Measurements from ENCODE around the gene C19orf81. TPM values are rescaled to one million over a fixed set of nuclear protein-coding genes. Genes with fewer than 3 reads are reported as not detected.
A peak's percentile ranks its signal among the peaks of the same experiment; 100 is the strongest.

C19orf81 gene
- total RNA-seq, 1 experiment from 2014 or later: 14.5 TPM

GRCh38 chr19:50668879-50669278 lies 19.6 kb downstream of the C19orf81 start:
- ChIA-PET POLR2A (no interaction called here), RAD21 (ENCODE audit: low non-redundant PET in 1 of 2, low total read pairs in 2 of 2, uncharacterized antibody in 2 of 2, unreplicated experiment in 2 of 2) (no interaction called here), CTCF (interaction anchor here (1.2 to 1.7 kb wide), 2 partner anchors 10 to 115 kb away, joined by 4 to 13 read pairs; no protein-coding TSS in a partner anchor)
- intact Hi-C loops (cut with micrococcal nuclease): no loop called here
- no peaks in the 10 kb centered on the region for H3K36me3 ChIP-seq (ENCODE audit: control insufficient read depth in 1 of 2, insufficient read depth in 2 of 2, low read length in 2 of 2)
- no peaks in the 10 kb centered on the region for H4K20me1 ChIP-seq (ENCODE audit: insufficient read depth)
- no peak for TF ChIP-seq MAX (IDR thresholded peaks at IDR 0.05)
- TF ChIP-seq ZNF274 (IDR thresholded peaks at IDR 0.05; ENCODE audit: low read depth, low read length): no peak
- no peak for TF ChIP-seq YY1 (IDR thresholded peaks at IDR 0.05; ENCODE audit: extremely low read depth, insufficient replicate concordance, low read depth, low read length)
- TF ChIP-seq ZFX (IDR thresholded peaks at IDR 0.05): no peak
- no peak for TF ChIP-seq RAD21 (IDR thresholded peaks at IDR 0.05; ENCODE audit: low read depth)
- TF ChIP-seq POLR2AphosphoS5 (IDR thresholded peaks at IDR 0.05; ENCODE audit: low read depth, low read length): no peak
- no peak for TF ChIP-seq JUND (IDR thresholded peaks at IDR 0.05)
- no peak for TF ChIP-seq SIN3A (IDR thresholded peaks at IDR 0.05; ENCODE audit: low read depth)
- no peak for TF ChIP-seq ELF1 (IDR thresholded peaks at IDR 0.05; ENCODE audit: borderline replicate concordance, low read depth)
- H3K27ac ChIP-seq (ENCODE audit: low read depth, low read length): no peak overlapping the region
- no peak overlapping the region for H2AFZ ChIP-seq (ENCODE audit: low read depth, low read length, poor library complexity, severe bottlenecking)
- no peak overlapping the region for H3K4me3 ChIP-seq (replicated peaks in 1 of 2; ENCODE audit: low read depth in 1 of 2, low read length in 2 of 2)
- H3K4me2 ChIP-seq (ENCODE audit: low read length): no peak overlapping the region
- no peaks in the 10 kb centered on the region for H3K9me3 ChIP-seq (ENCODE audit: control insufficient read depth in 1 of 2, insufficient read depth in 1 of 2, low read depth in 1 of 2, low read length in 2 of 2)
- no peaks in the 10 kb centered on the region for H3K27me3 ChIP-seq (ENCODE audit: insufficient read depth, low read length)
- DNase-seq (ENCODE audit: low read depth, low spot score) (no peak), ATAC-seq (no peak)
- H3K4me1 ChIP-seq (ENCODE audit: control insufficient read depth in 1 of 2, insufficient read depth in 2 of 2, low read length in 2 of 2): peaks cover 0 to 9% of the 10 kb centered on the region in 2 experiments; a peak in 1 of 4 replicates
- H3K9ac ChIP-seq (ENCODE audit: low read length): no peak overlapping the region
- no peaks in the 10 kb centered on the region for H3K79me2 ChIP-seq (ENCODE audit: insufficient read depth, low read length)
- no TSS peak for BruUV-seq (replicated peaks)
- H3K9me2 ChIP-seq (ENCODE audit: insufficient read depth): no peaks in the 10 kb centered on the region

- DNase-seq (ENCODE audit: low read depth, low spot score): no peak
- CTCF ChIA-PET: interaction anchor here (0.7 to 1.7 kb wide), 9 partner anchors 10 to 333 kb away, joined by 3 to 13 read pairs (median 4); no protein-coding TSS in a partner anchor
- TF ChIP-seq RAD21 (IDR thresholded peaks at IDR 0.05; ENCODE audit: low read depth) (peak; percentile 51), CTCF (IDR thresholded peaks at IDR 0.05 in 2 of 3, conservative IDR thresholded peaks at IDR 0.05 in 1 of 3; ENCODE audit: borderline replicate concordance in 1 of 3, insufficient read depth in 1 of 3, low read depth in 2 of 3, low read length in 2 of 3) (peak; percentile 65 to 98 (median 88); a peak in 5 of 6 replicates), MAX (IDR thresholded peaks at IDR 0.05) (no peak), SRF (IDR thresholded peaks at IDR 0.05; ENCODE audit: low read depth) (no peak), ZBTB33 (IDR thresholded peaks at IDR 0.05; ENCODE audit: extremely low read depth, insufficient replicate concordance, low read length) (no peak), YY1 (IDR thresholded peaks at IDR 0.05; ENCODE audit: extremely low read depth, insufficient replicate concordance, low read depth, low read length) (no peak), POLR2A (IDR thresholded peaks at IDR 0.05; ENCODE audit: borderline replicate concordance, extremely low read depth, insufficient read depth, insufficient read length) (no peak), TCF7L2 (IDR thresholded peaks at IDR 0.05; ENCODE audit: borderline replicate concordance, extremely low read depth, insufficient read depth, insufficient read length) (no peak)
These were observed 20.3 kb downstream of the C19orf81 start for GRCh38 chr19:50669302-50670101.

More at GRCh38 chr19:50669302-50670101, 20.3 kb downstream of the C19orf81 start:
- H3K4me1 ChIP-seq (ENCODE audit: control insufficient read depth in 1 of 2, insufficient read depth in 2 of 2, low read length in 2 of 2): peaks cover 0 to 9% of the 10 kb centered on the region in 2 experiments; a peak in 1 of 4 replicates
- no peaks in the 10 kb centered on the region for H4K20me1 ChIP-seq (ENCODE audit: insufficient read depth)
- no peak overlapping the region for H3K4me3 ChIP-seq (replicated peaks in 1 of 2; ENCODE audit: low read depth in 1 of 2, low read length in 2 of 2)
- ATAC-seq: peak; percentile 81
- H3K4me2 ChIP-seq (ENCODE audit: low read length): 0 out of 2 replicates have a peak overlapping the region, but pooled peaks have one; percentile 14
- H3K27ac ChIP-seq (ENCODE audit: low read depth, low read length): no peak overlapping the region
- no peaks in the 10 kb centered on the region for H3K27me3 ChIP-seq (ENCODE audit: insufficient read depth, low read length)
- intact Hi-C loops (cut with micrococcal nuclease): no loop called here
- no peak overlapping the region for H2AFZ ChIP-seq (ENCODE audit: low read depth, low read length, poor library complexity, severe bottlenecking)
- no peaks in the 10 kb centered on the region for H3K9me3 ChIP-seq (ENCODE audit: control insufficient read depth in 1 of 2, insufficient read depth in 1 of 2, low read depth in 1 of 2, low read length in 2 of 2)
- BruUV-seq (replicated peaks): no TSS peak
- ChIA-PET POLR2A (interaction anchor here (0.6 kb wide), 1 partner anchor 135 kb away, joined by 3 read pairs; no protein-coding TSS in a partner anchor), RAD21 (ENCODE audit: low non-redundant PET in 1 of 2, low total read pairs in 2 of 2, uncharacterized antibody in 2 of 2, unreplicated experiment in 2 of 2) (no interaction called here)
- no peaks in the 10 kb centered on the region for H3K9me2 ChIP-seq (ENCODE audit: insufficient read depth)
- no peak overlapping the region for H3K9ac ChIP-seq (ENCODE audit: low read length)
- H3K36me3 ChIP-seq (ENCODE audit: control insufficient read depth in 1 of 2, insufficient read depth in 2 of 2, low read length in 2 of 2): no peaks in the 10 kb centered on the region
- H3K79me2 ChIP-seq (ENCODE audit: insufficient read depth, low read length): no peaks in the 10 kb centered on the region

Measured in HCT116 (cell line).